Hepatocyte (in vitro differentiated cells): Measurements from ENCODE around the gene C9. TPM values are rescaled to one million over a fixed set of nuclear protein-coding genes. Genes with fewer than 3 reads are reported as not detected.
"Not testable (repeated sequence)": the region's sequence is repeated elsewhere in the genome, so short reads cannot be mapped to it uniquely, and the experiment has no call there.

Experiments
- DNase-seq: peaks from one replicate; pipeline ENCODE4 v3.0.0-alpha.2; 2016; ENCODE audit warnings: low spot score
- H2AFZ ChIP-seq: fragments of 200-600 bp; sonication (generic); 2 replicates; pipeline ENCODE4 v1.6.0; 2016; ENCODE audit warnings: antibody characterized with exemption, mild to moderate bottlenecking
- H3K27ac ChIP-seq: fragments of 200-600 bp; sonication (generic); 2 replicates; pipeline ENCODE4 v1.5.1; 2016; ENCODE audit warnings: mild to moderate bottlenecking
- H3K27me3 ChIP-seq: fragments of 200-600 bp; sonication (generic); 2 replicates; pipeline ENCODE4 v1.6.1; 2016
- H3K36me3 ChIP-seq: fragments of 200-600 bp; sonication (generic); replicated peaks from 2 replicates; pipeline ENCODE4 v1.5.1; 2016; ENCODE audit warnings: low read depth; ENCODE audit not compliant: insufficient read depth
- H3K4me1 ChIP-seq: fragments of 200-600 bp; sonication (generic); 2 replicates; pipeline ENCODE4 v1.5.1; 2016; ENCODE audit warnings: mild to moderate bottlenecking, moderate library complexity; ENCODE audit not compliant: insufficient read depth
- H3K4me2 ChIP-seq: fragments of 200-600 bp; sonication (generic); 2 replicates; pipeline ENCODE4 v1.6.0; 2016
- H3K4me3 ChIP-seq: fragments of 200-600 bp; sonication (generic); 2 replicates; pipeline ENCODE4 v1.5.1; 2016; ENCODE audit warnings: mild to moderate bottlenecking
- H3K79me2 ChIP-seq: fragments of 200-600 bp; sonication (generic); 2 replicates; pipeline ENCODE4 v1.6.0; 2017; ENCODE audit warnings: mild to moderate bottlenecking
- H3K9me2 ChIP-seq: fragments of 200-600 bp; sonication (generic); replicated peaks from 2 replicates; pipeline ENCODE4 v1.6.0; 2017; ENCODE audit warnings: mild to moderate bottlenecking; ENCODE audit not compliant: insufficient read depth
- H3K9me3 ChIP-seq: fragments of 200-600 bp; sonication (generic); 2 replicates; pipeline ENCODE4 v1.5.1; 2016; ENCODE audit warnings: low read depth, mild to moderate bottlenecking
- H4K20me1 ChIP-seq: fragments of 200-600 bp; sonication (generic); 2 replicates; pipeline ENCODE4 v1.6.0; 2016; ENCODE audit warnings: mild to moderate bottlenecking; ENCODE audit not compliant: insufficient read depth, poor library complexity, severe bottlenecking
- CTCF ChIP-seq: fragments of 200-600 bp; sonication (generic); IDR thresholded peaks from 2 replicates; pipeline ENCODE4 v1.5.1; 2016; ENCODE audit warnings: antibody characterized with exemption, mild to moderate bottlenecking; ENCODE audit not compliant: poor library complexity
- EZH2 ChIP-seq: fragments of 200-600 bp; sonication (generic); IDR thresholded peaks from 2 replicates; pipeline ENCODE4 v1.6.1; 2016; ENCODE audit warnings: antibody characterized with exemption, mild to moderate bottlenecking, borderline replicate concordance
- EZH2phosphoT487 ChIP-seq: fragments of 200-600 bp; sonication (generic); IDR thresholded peaks from one replicate; pipeline ENCODE4 v1.6.1; 2018; ENCODE audit warnings: antibody characterized with exemption, mild to moderate bottlenecking, low read depth, moderate library complexity; ENCODE audit not compliant: unreplicated experiment, severe bottlenecking
- WGBS: methylation state at CpG from one replicate; pipeline ENCODE4 v1.1.6; 2016; ENCODE audit warnings: low lambda C conversion rate; ENCODE audit errors: missing lambda C conversion rate; 5-methylcytosine and 5-hydroxymethylcytosine counted together
- polyA plus RNA-seq: library from polyadenylated mRNA; unstranded; fragments of >200 nt; fragmentation: Nextera tagmentation; extraction: Ambion mirVana; gene quantifications from 2 replicates; pipeline ENCODE4 v1.2.1, GENCODE V29; 2016
- total RNA-seq: library from RNA; depleted of rRNA; stranded (reverse); fragments of >200 nt; gene quantifications from 2 replicates; pipeline ENCODE4 v1.2.3, GENCODE V29; 2014

The C9 gene
- total and polyA plus RNA-seq, 2 experiments from 2014 or later, result 0.47 to 0.79 TPM

GRCh38 chr5:39283231-39283818 lies 81.0 kb downstream of the C9 start:
- H3K79me2 ChIP-seq, result no peaks in the 10 kb centered on the region
- H3K4me1 ChIP-seq, result no peaks in the 10 kb centered on the region
- DNase-seq, result peak; percentile 82
- H3K9me2 ChIP-seq, result no peaks in the 10 kb centered on the region
- H3K27ac ChIP-seq, result no peak overlapping the region
- H3K4me3 ChIP-seq, result no peak overlapping the region
- no peak for TF ChIP-seq EZH2phosphoT487
- TF ChIP-seq EZH2, result no peak
- peak; percentile 62 for TF ChIP-seq CTCF
- H3K4me2 ChIP-seq, result no peak overlapping the region
- H4K20me1 ChIP-seq, result no peaks in the 10 kb centered on the region
- no peaks in the 10 kb centered on the region for H3K36me3 ChIP-seq
- whole genome bisulfite sequencing, result 23% methylated on average over 3 of the region's 3 CpGs
- no peak overlapping the region for H2AFZ ChIP-seq
- no peaks in the 10 kb centered on the region for H3K27me3 ChIP-seq
- no peaks in the 10 kb centered on the region for H3K9me3 ChIP-seq

- H3K36me3 ChIP-seq, result no peaks in the 10 kb centered on the region
- H3K9me2 ChIP-seq, result no peaks in the 10 kb centered on the region
- no peak overlapping the region for H3K4me3 ChIP-seq
- no peaks in the 10 kb centered on the region for H3K9me3 ChIP-seq
- no peaks in the 10 kb centered on the region for H3K4me1 ChIP-seq
- no peak overlapping the region for H3K4me2 ChIP-seq
- no peaks in the 10 kb centered on the region for H3K79me2 ChIP-seq
- WGBS, result 88% methylated on average over 1 of the region's 1 CpG
- no peaks in the 10 kb centered on the region for H4K20me1 ChIP-seq
- no peak for DNase-seq
- H3K27ac ChIP-seq, result no peak overlapping the region
- no peak for TF ChIP-seq CTCF
- no peak for TF ChIP-seq EZH2phosphoT487
- TF ChIP-seq EZH2, result no peak
- H3K27me3 ChIP-seq, result no peaks in the 10 kb centered on the region
- H2AFZ ChIP-seq, result no peak overlapping the region
Observed at GRCh38 chr5:39282561-39282960, 81.7 kb downstream of the C9 start.

GRCh38 chr5:39275865-39276264 lies 88.4 kb downstream of the C9 start:
- WGBS, result 88% methylated on average over 4 of the region's 4 CpGs
- H3K36me3 ChIP-seq, H3K9me2 ChIP-seq, H3K9me3 ChIP-seq, H3K4me1 ChIP-seq, H3K27ac ChIP-seq, H3K27me3 ChIP-seq, H3K4me3 ChIP-seq, H2AFZ ChIP-seq, H4K20me1 ChIP-seq, H3K4me2 ChIP-seq, H3K79me2 ChIP-seq, DNase-seq: not testable (repeated sequence)

- Histone ChIP-seq H3K4me2 (peak overlapping the region; percentile 6), H3K79me2 (no peaks in the 10 kb centered on the region), H3K9me3 (no peaks in the 10 kb centered on the region), H3K4me1 (no peaks in the 10 kb centered on the region), H3K27me3 (no peaks in the 10 kb centered on the region), H2AFZ (peak overlapping the region; percentile 51), H3K9me2 (no peaks in the 10 kb centered on the region), H3K4me3 (no peak overlapping the region), H3K36me3 (no peaks in the 10 kb centered on the region), H4K20me1 (no peaks in the 10 kb centered on the region), H3K27ac (no peak overlapping the region)
- 75% methylated on average over 2 of the region's 2 CpGs for WGBS
- no peak for DNase-seq
- TF ChIP-seq EZH2 (no peak), EZH2phosphoT487 (no peak)
Observed at GRCh38 chr5:39274398-39275085, 89.8 kb downstream of the C9 start.
